GM18505 (cell line): Measurements from ENCODE around the gene C11orf91.

Experiments used
- ATAC-seq: cut with Tn5 transposase; IDR thresholded peaks from one replicate; pipeline ENCODE4 v1.9.1; 2021; ENCODE audit not compliant: unreplicated experiment
- POLR2A ChIP-seq: IDR thresholded peaks from 4 replicates; pipeline ENCODE4 v1.6.1; 2011; ENCODE audit warnings: borderline replicate concordance; ENCODE audit not compliant: insufficient read depth, insufficient read length; ENCODE audit errors: extremely low read depth

Gene C11orf91

GRCh38 chr11:33696931-33697638 lies 3.5 kb downstream of the C11orf91 start:
- TF ChIP-seq POLR2A: no peak

DNA sequence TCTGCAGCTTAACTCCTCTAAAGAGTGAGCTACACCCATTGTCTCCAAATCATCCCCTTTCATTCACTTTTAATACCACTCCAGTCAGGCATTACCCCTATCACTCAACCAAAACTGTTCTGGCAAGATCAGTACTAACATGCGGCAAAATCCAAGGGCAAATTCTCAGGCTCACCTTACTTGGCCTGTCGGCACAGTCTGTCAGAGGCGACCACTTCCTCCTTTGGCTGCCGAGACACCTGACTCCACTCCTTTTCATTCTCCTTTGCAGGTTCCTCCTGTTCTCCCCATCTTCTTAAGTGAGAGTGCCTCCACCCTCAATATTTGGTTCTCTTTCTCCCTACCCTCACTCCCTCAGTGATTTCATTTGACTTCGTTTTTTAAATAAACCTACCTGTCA lies 4.2 kb downstream of the C11orf91 start:
- no peak for TF ChIP-seq POLR2A
- ATAC-seq: no peak

More at GRCh38 chr11:33696931-33697638, 3.5 kb downstream of the C11orf91 start:
- ATAC-seq: no peak

- no peak for ATAC-seq
- TF ChIP-seq POLR2A: no peak
Observed at GRCh38 chr11:33695051-33695566, 5.5 kb downstream of the C11orf91 start.

DNA sequence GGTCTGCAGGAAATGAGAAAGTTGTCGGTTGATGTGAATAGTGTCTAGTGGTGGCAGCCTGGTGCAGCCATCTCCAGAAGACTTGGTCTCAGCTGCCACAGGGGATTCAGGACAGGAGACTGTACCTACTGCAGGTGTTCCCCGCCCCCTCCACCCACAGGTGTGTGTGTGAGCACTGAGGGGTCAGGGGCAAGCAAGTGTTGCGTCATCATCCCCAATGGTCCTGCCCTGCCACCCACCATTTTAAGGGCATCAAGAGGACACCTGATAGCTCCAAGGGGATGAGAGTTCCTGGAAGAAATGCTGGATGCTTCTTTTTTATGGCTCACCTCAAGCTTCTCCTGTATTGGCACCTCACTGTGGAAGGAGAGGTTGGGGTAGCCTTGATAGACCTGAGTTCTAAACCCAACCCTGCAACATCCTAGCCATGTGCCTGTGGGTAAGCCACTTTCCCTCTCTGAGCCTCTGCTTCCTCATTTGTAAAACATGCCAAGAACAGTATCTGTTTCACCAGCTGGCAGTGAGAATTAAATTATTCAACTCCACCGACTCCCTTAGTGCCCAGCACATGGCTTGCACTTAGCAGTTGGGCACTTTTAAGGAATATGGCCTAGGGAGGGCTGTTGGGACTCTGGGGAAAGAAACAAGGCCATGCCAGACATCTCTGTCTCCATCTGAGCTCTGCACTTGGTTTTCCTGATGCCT lies 6.1 kb downstream of the C11orf91 start:
- TF ChIP-seq POLR2A: no peak
- ATAC-seq: no peak

GRCh38 chr11:33692541-33692940 lies 8.1 kb downstream of the C11orf91 start:
- TF ChIP-seq POLR2A: no peak
- ATAC-seq: no peak

DNA sequence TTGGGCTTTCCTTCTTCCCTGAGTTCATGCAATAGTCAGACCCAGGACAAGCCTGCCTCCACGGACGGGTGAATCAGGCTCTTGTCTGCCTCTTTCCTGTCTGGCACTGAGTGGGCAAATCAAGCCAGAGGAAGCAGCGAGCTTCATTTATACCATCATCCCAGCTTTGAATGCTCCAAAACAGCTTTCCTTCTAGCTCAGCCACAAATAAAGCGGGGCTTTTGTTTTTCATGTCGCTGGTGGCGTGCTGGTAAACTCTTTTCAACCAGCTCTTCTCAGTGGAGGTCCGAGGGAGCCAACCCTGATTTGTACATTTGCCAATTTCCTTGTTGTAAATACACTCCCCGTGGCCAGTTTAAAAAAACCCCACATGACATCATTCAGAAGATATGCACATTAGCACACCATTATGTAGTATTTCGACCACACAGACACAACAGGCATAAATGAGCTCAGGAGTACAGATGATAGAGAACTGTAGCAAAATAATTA lies 8.6 kb downstream of the C11orf91 start:
- TF ChIP-seq POLR2A: no peak
- no peak for ATAC-seq

GRCh38 chr11:33691066-33691864 lies 9.4 kb downstream of the C11orf91 start:
- no peak for TF ChIP-seq POLR2A
- ATAC-seq: no peak

GRCh38 chr11:33690290-33691065 lies 10.1 kb downstream of the C11orf91 start:
- TF ChIP-seq POLR2A: no peak
- no peak for ATAC-seq

DNA sequence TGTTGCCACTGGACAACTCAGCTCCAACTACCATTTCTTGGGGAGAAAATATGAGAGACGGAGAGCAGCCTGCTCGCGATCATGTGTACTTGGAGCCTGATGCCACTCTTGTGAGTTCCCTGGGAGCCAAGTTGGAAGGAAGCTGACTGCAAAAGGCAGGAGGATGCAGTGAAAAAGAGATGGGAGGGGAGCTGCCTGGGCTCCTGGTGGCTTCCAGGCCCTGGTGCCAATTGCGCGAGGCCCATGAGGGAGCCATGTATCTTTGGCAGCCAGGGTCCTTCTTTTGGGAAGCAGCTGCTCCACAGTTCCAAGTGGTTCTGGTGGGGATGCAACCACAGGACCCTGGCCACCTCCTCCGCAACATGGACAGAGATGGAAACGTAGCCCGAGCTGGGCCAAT lies 11.1 kb downstream of the C11orf91 start:
- no peak for ATAC-seq
- no peak for TF ChIP-seq POLR2A

- TF ChIP-seq POLR2A: no peak
- no peak for ATAC-seq
Observed at GRCh38 chr11:33689085-33689484, 11.5 kb downstream of the C11orf91 start.

DNA sequence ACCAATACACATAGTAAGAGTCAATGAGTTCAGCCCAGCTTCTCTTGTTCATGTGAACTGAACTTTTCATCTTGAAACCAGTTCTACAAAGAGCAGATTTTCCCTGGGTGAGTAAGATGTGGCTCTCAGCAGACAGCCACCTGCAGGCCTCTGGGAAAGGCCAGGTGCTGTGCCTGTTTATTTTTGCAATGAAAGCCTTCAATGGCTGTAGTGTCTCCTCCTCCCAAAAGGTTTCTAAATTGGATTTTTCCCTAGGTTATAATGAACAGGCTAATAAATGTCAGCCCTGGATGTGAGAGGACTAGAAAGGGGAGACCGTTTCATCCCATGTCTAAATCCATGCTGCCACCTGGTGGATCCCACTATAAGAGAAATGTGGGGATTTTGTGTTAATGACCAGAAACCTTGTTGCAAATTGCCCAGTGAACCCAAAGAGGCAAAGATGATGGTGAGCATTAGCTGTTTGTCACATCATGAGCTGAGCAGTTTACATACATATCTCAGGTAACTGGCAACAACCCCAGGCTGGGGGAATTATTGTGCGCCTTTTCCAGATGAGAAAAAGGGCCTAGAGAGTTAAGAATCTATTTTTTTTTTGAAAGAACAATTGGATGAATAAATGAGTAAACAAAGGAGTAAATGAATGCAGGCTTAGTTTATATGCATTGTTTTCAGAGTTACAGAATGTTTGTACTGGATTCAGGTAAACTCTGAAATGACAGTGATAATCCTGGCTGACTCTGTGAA lies 12.7 kb downstream of the C11orf91 start:
- ATAC-seq: no peak
- no peak for TF ChIP-seq POLR2A

DNA sequence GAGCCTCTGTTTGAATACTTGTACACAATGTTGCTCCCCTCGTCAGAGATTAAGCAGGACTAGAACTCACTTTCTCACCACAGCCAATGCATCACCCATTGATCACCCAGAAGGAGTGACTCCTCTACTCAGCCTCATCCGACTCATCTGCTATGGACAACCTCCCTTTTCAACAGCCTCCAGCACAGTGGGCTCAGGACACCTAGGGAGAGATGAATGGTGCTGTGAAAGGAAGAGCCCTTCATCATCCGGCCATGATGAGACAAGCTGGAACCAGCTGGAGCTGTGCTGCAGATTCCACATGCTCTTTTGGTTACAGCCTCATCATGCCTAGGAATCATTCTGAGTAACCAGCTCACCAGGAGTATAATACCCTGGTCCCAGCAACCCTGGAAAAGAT lies 15.5 kb downstream of the C11orf91 start:
- TF ChIP-seq POLR2A: no peak

GRCh38 chr11:33684003-33684706 lies 16.5 kb downstream of the C11orf91 start:
- no peak for ATAC-seq
- no peak for TF ChIP-seq POLR2A

More for the DNA sequence above, 15.5 kb downstream of the C11orf91 start:
- ATAC-seq: no peak
